ENCODE data around the gene UNC5A.

GRCh38 chr5:176799488-176799887 lies 10.9 kb upstream of the UNC5A start:
- TF ChIP-seq CTCF (IDR thresholded peaks at IDR 0.05; ENCODE audit: insufficient read depth, low read length) (no peak), POLR2AphosphoS5 (IDR thresholded peaks at IDR 0.05; ENCODE audit: low read depth) (no peak), SPI1 (IDR thresholded peaks at IDR 0.05; ENCODE audit: borderline replicate concordance, low read depth) (no peak)
- TF ChIP-seq, protein P1, sequence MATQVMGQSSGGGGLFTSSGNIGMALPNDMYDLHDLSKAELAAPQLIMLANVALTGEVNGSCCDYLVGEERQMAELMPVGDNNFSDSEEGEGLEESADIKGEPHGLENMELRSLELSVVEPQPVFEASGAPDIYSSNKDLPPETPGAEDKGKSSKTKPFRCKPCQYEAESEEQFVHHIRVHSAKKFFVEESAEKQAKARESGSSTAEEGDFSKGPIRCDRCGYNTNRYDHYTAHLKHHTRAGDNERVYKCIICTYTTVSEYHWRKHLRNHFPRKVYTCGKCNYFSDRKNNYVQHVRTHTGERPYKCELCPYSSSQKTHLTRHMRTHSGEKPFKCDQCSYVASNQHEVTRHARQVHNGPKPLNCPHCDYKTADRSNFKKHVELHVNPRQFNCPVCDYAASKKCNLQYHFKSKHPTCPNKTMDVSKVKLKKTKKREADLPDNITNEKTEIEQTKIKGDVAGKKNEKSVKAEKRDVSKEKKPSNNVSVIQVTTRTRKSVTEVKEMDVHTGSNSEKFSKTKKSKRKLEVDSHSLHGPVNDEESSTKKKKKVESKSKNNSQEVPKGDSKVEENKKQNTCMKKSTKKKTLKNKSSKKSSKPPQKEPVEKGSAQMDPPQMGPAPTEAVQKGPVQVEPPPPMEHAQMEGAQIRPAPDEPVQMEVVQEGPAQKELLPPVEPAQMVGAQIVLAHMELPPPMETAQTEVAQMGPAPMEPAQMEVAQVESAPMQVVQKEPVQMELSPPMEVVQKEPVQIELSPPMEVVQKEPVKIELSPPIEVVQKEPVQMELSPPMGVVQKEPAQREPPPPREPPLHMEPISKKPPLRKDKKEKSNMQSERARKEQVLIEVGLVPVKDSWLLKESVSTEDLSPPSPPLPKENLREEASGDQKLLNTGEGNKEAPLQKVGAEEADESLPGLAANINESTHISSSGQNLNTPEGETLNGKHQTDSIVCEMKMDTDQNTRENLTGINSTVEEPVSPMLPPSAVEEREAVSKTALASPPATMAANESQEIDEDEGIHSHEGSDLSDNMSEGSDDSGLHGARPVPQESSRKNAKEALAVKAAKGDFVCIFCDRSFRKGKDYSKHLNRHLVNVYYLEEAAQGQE (IDR thresholded peaks at IDR 0.05; ENCODE audit: insufficient replicate concordance, low read depth): no peak
